H1 (cell line): ENCODE results near the gene HJURP. TPM values are rescaled to one million over a fixed set of nuclear protein-coding genes. Genes with fewer than 3 reads are reported as not detected.

ENCODE experiments used
- CTCF ChIA-PET: fragments of 300-600 bp; sonication (Branson Sonifier 250); formaldehyde crosslinking; loops from one replicate; lab custom pipeline; 2021; ENCODE audit not compliant: partially characterized antibody; lab: Charles Lee
- POLR2A ChIA-PET: fragments of 300-600 bp; sonication (Branson Sonifier 250); formaldehyde crosslinking; loops from one replicate; lab custom pipeline; 2021; ENCODE audit warnings: inconsistent platforms; ENCODE audit not compliant: partially characterized antibody; lab: Charles Lee
- DNase-seq, 2 experiments: peaks; one replicate each; pipeline versions ENCODE4 v3.0.0 to v3.0.0-alpha.2; 2010 to 2022; ENCODE audit warnings: low spot score in 2 of 2, low read depth in 1 of 2, mixed read lengths in 1 of 2
- FAIRE-seq: peaks from 2 replicates; lab custom pipeline; 2011; peaks lifted over from hg19 to GRCh38; lab: Jason Lieb, UNC
- H2AFZ ChIP-seq: 2 replicates; pipeline ENCODE4 v1.8.1; 2012; ENCODE audit warnings: low read length, inconsistent platforms
- H2AK5ac ChIP-seq: 2 replicates; pipeline ENCODE4 v1.6.1; 2013; ENCODE audit warnings: low read depth, low read length
- H2BK120ac ChIP-seq: replicated peaks from 2 replicates; pipeline ENCODE3; 2013; ENCODE audit warnings: low read depth, low read length, inconsistent platforms
- H2BK12ac ChIP-seq: 2 replicates; pipeline ENCODE4 v1.6.1; 2013; ENCODE audit warnings: low read depth, low read length
- H2BK15ac ChIP-seq: 2 replicates; pipeline ENCODE4 v1.6.1; 2013; ENCODE audit warnings: low read length
- H2BK20ac ChIP-seq: 2 replicates; pipeline ENCODE4 v1.6.1; 2013; ENCODE audit warnings: low read length
- H2BK5ac ChIP-seq: 2 replicates; pipeline ENCODE4 v1.6.1; 2013; ENCODE audit warnings: low read depth, low read length
- H3K14ac ChIP-seq: 2 replicates; pipeline ENCODE4 v1.6.1; 2013; ENCODE audit warnings: inconsistent platforms; ENCODE audit not compliant: insufficient read length
- H3K18ac ChIP-seq: 2 replicates; pipeline ENCODE4 v1.6.1; 2013; ENCODE audit warnings: low read length; ENCODE audit errors: extremely low read depth
- H3K23ac ChIP-seq: 2 replicates; pipeline ENCODE4 v1.6.1; 2013; ENCODE audit warnings: inconsistent platforms; ENCODE audit not compliant: insufficient read length
- H3K23me2 ChIP-seq: 2 replicates; pipeline ENCODE4 v1.6.1; 2013; ENCODE audit warnings: low read depth, low read length
- H3K27ac ChIP-seq: 2 replicates; pipeline ENCODE4 v1.6.1; 2011; ENCODE audit warnings: low read depth, low read length, inconsistent platforms
- H3K27me3 ChIP-seq, 4 experiments: replicated peaks in 1 of 4; 1 replicate in 1 of 4; 2 replicates in 3 of 4; pipeline versions ENCODE4 v1.6.1 to v1.8.1; 2011 to 2013; ENCODE audit warnings: low read length in 3 of 4, mild to moderate bottlenecking in 3 of 4, inconsistent platforms in 2 of 4, mixed read lengths in 2 of 4, moderate library complexity in 1 of 4; ENCODE audit not compliant: control insufficient read depth in 3 of 4, insufficient read depth in 3 of 4; ENCODE audit errors: extremely low read depth in 1 of 4
- H3K36me3 ChIP-seq, 4 experiments: 2 replicates each; pipeline versions ENCODE4 v1.6.1 to v1.8.1; 2011 to 2013; ENCODE audit warnings: mild to moderate bottlenecking in 4 of 4, low read length in 3 of 4, moderate library complexity in 2 of 4, control low read depth in 1 of 4, inconsistent platforms in 1 of 4; ENCODE audit not compliant: insufficient read depth in 4 of 4, control insufficient read depth in 2 of 4
- H3K4ac ChIP-seq: replicated peaks from 2 replicates; pipeline ENCODE3; 2013; ENCODE audit warnings: low read length, low read depth, mixed read lengths, inconsistent platforms; ENCODE audit not compliant: insufficient read length
- H3K4me1 ChIP-seq, 4 experiments: replicated peaks in 1 of 4; 1 replicate in 1 of 4; 2 replicates in 3 of 4; pipeline versions ENCODE4 v1.6.1 to v1.8.1; 2011 to 2013; ENCODE audit warnings: low read length in 3 of 4, inconsistent platforms in 2 of 4, mixed read lengths in 1 of 4; ENCODE audit not compliant: insufficient read depth in 4 of 4, control insufficient read depth in 3 of 4
- H3K4me2 ChIP-seq, 2 experiments: 2 replicates each; pipeline versions ENCODE4 v1.6.1 to v1.8.1; 2011 to 2013; ENCODE audit warnings: low read depth in 2 of 2, low read length in 2 of 2, control low read depth in 1 of 2, inconsistent platforms in 1 of 2, mild to moderate bottlenecking in 1 of 2; ENCODE audit not compliant: insufficient read depth in 1 of 2
- H3K4me3 ChIP-seq, 4 experiments: fragments of 200-600, 300-600 bp in 1 of 4; sonication (generic), shearing (Covaris generic), sonication (Bioruptor Twin) in 1 of 4; 2 replicates each; pipeline versions ENCODE4 v1.5.1 to v1.8.1; 2011 to 2016; ENCODE audit warnings: low read length in 4 of 4, low read depth in 3 of 4, control low read depth in 2 of 4, inconsistent platforms in 2 of 4, mild to moderate bottlenecking in 2 of 4, mixed read lengths in 1 of 4, moderate library complexity in 1 of 4; ENCODE audit not compliant: insufficient read depth in 2 of 4; ENCODE audit errors: extremely low read depth in 1 of 4
- H3K56ac ChIP-seq: replicated peaks from 2 replicates; pipeline ENCODE3; 2013; ENCODE audit warnings: low read depth, mild to moderate bottlenecking, mixed read lengths, low read length, inconsistent platforms; ENCODE audit not compliant: insufficient read length
- H3K79me1 ChIP-seq: 2 replicates; pipeline ENCODE4 v1.6.1; 2013; ENCODE audit warnings: low read depth, low read length, control low read depth
- H3K79me2 ChIP-seq, 2 experiments: 2 replicates each; pipeline versions ENCODE4 v1.6.1 to v1.8.1; 2012 to 2013; ENCODE audit warnings: low read length in 2 of 2, mild to moderate bottlenecking in 2 of 2, inconsistent platforms in 1 of 2; ENCODE audit not compliant: insufficient read depth in 2 of 2, control insufficient read depth in 1 of 2
- H3K9ac ChIP-seq, 4 experiments: replicated peaks in 1 of 4; 1 replicate in 1 of 4; 2 replicates in 3 of 4; pipeline versions ENCODE4 v1.6.1 to v1.8.1; 2011 to 2013; ENCODE audit warnings: low read depth in 3 of 4, low read length in 3 of 4, control low read depth in 2 of 4, mild to moderate bottlenecking in 2 of 4, moderate library complexity in 2 of 4, inconsistent platforms in 1 of 4; ENCODE audit errors: extremely low read depth in 1 of 4
- H3K9me3 ChIP-seq, 2 experiments: 2 replicates each; pipeline versions ENCODE4 v1.6.1 to v1.8.1; 2012 to 2013; ENCODE audit warnings: mild to moderate bottlenecking in 2 of 2, moderate library complexity in 2 of 2, control low read depth in 1 of 2, inconsistent platforms in 1 of 2, low read depth in 1 of 2, low read length in 1 of 2, mixed read lengths in 1 of 2; ENCODE audit not compliant: insufficient read depth in 2 of 2
- H4K20me1 ChIP-seq, 2 experiments: replicated peaks in 1 of 2; 2 replicates each; pipeline versions ENCODE3 to v1.8.1; 2011 to 2013; ENCODE audit warnings: inconsistent platforms in 2 of 2, low read length in 2 of 2, mild to moderate bottlenecking in 1 of 2; ENCODE audit not compliant: insufficient read depth in 2 of 2, control insufficient read depth in 1 of 2
- H4K5ac ChIP-seq: 2 replicates; pipeline ENCODE4 v1.6.1; 2013; ENCODE audit warnings: low read length, low read depth, mixed read lengths, inconsistent platforms; ENCODE audit not compliant: insufficient read length
- H4K8ac ChIP-seq: 2 replicates; pipeline ENCODE4 v1.8.0; 2013; ENCODE audit warnings: mild to moderate bottlenecking, moderate library complexity, low read length, inconsistent platforms; ENCODE audit not compliant: insufficient read depth; ENCODE audit errors: extremely low read depth
- H4K91ac ChIP-seq: replicated peaks from 2 replicates; pipeline ENCODE3; 2013; ENCODE audit warnings: low read length, mixed read lengths, inconsistent platforms; ENCODE audit not compliant: insufficient read length
- ATF2 ChIP-seq: IDR thresholded peaks from 2 replicates; pipeline ENCODE4 v1.6.1; 2012; ENCODE audit warnings: low read length, inconsistent platforms
- CEBPB ChIP-seq: IDR thresholded peaks from 2 replicates; pipeline ENCODE4 v1.6.1; 2012; ENCODE audit warnings: low read depth, low read length
- WGBS, 2 experiments: shearing (Covaris generic) in 1 of 2; methylation state at CpG; one replicate each; pipeline versions ENCODE4 v1.1.6 to v1.1.7; 2013 to 2015; ENCODE audit warnings: low lambda C conversion rate in 2 of 2, mixed read lengths in 2 of 2, inconsistent platforms in 1 of 2, low coverage in 1 of 2, missing lambda C conversion rate in 1 of 2; ENCODE audit not compliant: insufficient replicate concordance in 2 of 2, insufficient coverage in 1 of 2, insufficient read length in 1 of 2; ENCODE audit errors: extremely low coverage in 1 of 2, missing lambda C conversion rate in 1 of 2; 5-methylcytosine and 5-hydroxymethylcytosine counted together
- polyA plus RNA-seq, 7 experiments: library from polyadenylated mRNA; depleted of rRNA in 3 of 7; stranded (reverse) in 5 of 7; unstranded in 2 of 7; fragments of >200 nt in 5 of 7; fragments of 200-250 nt in 2 of 7; gene quantifications; 1 replicate in 5 of 7; 2 replicates in 1 of 7; 4 replicates in 1 of 7; pipeline versions ENCODE4 v1.2.1 to v1.2.3, GENCODE V29; 2011 to 2013; ENCODE audit warnings: missing spikeins in 2 of 7, mixed read lengths in 2 of 7
- total RNA-seq: library from RNA; stranded (reverse); fragmentation: NEBNext Ultra II Directional; extraction: Animal tissue kit (Norgen Biotek cat#: 25700); gene quantifications from 2 replicates; pipeline ENCODE4 v1.2.1, GENCODE V29; 2021

HJURP gene
- total and polyA plus RNA-seq, 2 of the 8 experiments (the other 6 are each of a cell fraction or from before 2014, with no cell fraction given) = 49.3 to 60.5 TPM

GRCh38 chr2:233848276-233848675 lies 6.1 kb downstream of the HJURP start:
- Histone ChIP-seq H2AFZ (no peak overlapping the region), H3K9ac (no peak overlapping the region), H3K14ac (no peak overlapping the region), H3K27me3 (no peaks in the 10 kb centered on the region), H2BK20ac (no peak overlapping the region), H2AK5ac (no peak overlapping the region), H2BK12ac (no peak overlapping the region), H2BK120ac (no peak overlapping the region), H3K18ac (no peak overlapping the region), H4K5ac (no peak overlapping the region), H3K4me1 (peaks cover 0 to 4% (median 2%) of the 10 kb centered on the region in 4 experiments; a peak in 4 of 7 replicates), H4K8ac (peak overlapping the region; percentile 12; the same call in 1 of the 2 replicates), H3K4me2 (no peak overlapping the region), H3K79me1 (peaks cover 3% of the 10 kb centered on the region; the same call in 1 of the 2 replicates), H3K4ac (no peak overlapping the region), H3K4me3 (no peak overlapping the region), H4K91ac (no peak overlapping the region), H3K23me2 (peaks cover 2% of the 10 kb centered on the region), H3K27ac (no peak overlapping the region), H4K20me1 (peaks cover 9 to 23% of the 10 kb centered on the region in 2 experiments), H3K23ac (no peak overlapping the region), H3K56ac (no peak overlapping the region), H2BK15ac (no peak overlapping the region), H3K36me3 (peaks cover 62 to 98% (median 79%) of the 10 kb centered on the region in 4 experiments), H3K9me3 (no peaks in the 10 kb centered on the region), H2BK5ac (no peak overlapping the region), H3K79me2 (peaks cover 21 to 49% of the 10 kb centered on the region in 2 experiments)
- 95% methylated on average over 13 of the region's 13 CpGs; no CpG with 5 or more reads in 1 of the 2 experiments for WGBS, 2 experiments
- DNase-seq (peak in 1 of 2 experiments; percentile 29), FAIRE-seq (no peak)
- CTCF ChIA-PET = interaction anchor here (1.4 kb wide), 1 partner anchor 19 kb away, joined by 4 read pairs; no protein-coding TSS in a partner anchor
- no peak for TF ChIP-seq CEBPB
- no peak for TF ChIP-seq ATF2
- POLR2A ChIA-PET = interaction anchor here (0.8 to 1.7 kb wide), 3 partner anchors 10 to 15 kb away, joined by 3 to 4 read pairs (median 3); no protein-coding TSS in a partner anchor
